22Rv1 (cell line): ENCODE measurements around the gene KAZN.

ENCODE experiments used
- H3K27ac ChIP-seq: fragments of 450-650 bp; 2 replicates; pipeline ENCODE4 v1.5.1; 2017
- CTCF ChIP-seq: fragments of 450-650 bp; IDR thresholded peaks from 2 replicates; pipeline ENCODE4 v1.5.1; 2017; ENCODE audit warnings: mild to moderate bottlenecking
- ZFX ChIP-seq: fragments of 450-650 bp; IDR thresholded peaks from 2 replicates; pipeline ENCODE4 v1.6.1; 2017; ENCODE audit warnings: antibody characterized with exemption, borderline replicate concordance

KAZN gene

GRCh38 chr1:15148941-15149340 is 550.5 kb downstream of the KAZN start:
- TF ChIP-seq CTCF (no peak), ZFX (no peak)
- no peak overlapping the region for H3K27ac ChIP-seq

GRCh38 chr1:15150376-15150775 is 551.9 kb downstream of the KAZN start:
- no peak overlapping the region for H3K27ac ChIP-seq

GRCh38 chr1:15151377-15151806 is 552.9 kb downstream of the KAZN start:
- no peak for TF ChIP-seq ZFX
- TF ChIP-seq CTCF: no peak
- no peak overlapping the region for H3K27ac ChIP-seq

More at GRCh38 chr1:15150376-15150775, 551.9 kb downstream of the KAZN start:
- no peak for TF ChIP-seq ZFX
- no peak for TF ChIP-seq CTCF

GRCh38 chr1:15151871-15152270 is 553.4 kb downstream of the KAZN start:
- TF ChIP-seq CTCF (no peak), ZFX (no peak)
- H3K27ac ChIP-seq: peak overlapping the region; percentile 72

- TF ChIP-seq CTCF (peak; percentile 85), ZFX (no peak)
- H3K27ac ChIP-seq: peak overlapping the region; percentile 72
These were observed 554.1 kb downstream of the KAZN start for GRCh38 chr1:15152318-15153183.

GRCh38 chr1:15153184-15153841 is 554.8 kb downstream of the KAZN start, which contains the start of gene TMEM51:
Gene TMEM51, plus strand, starts transcription at chr1:15153747. Its CDS starts 61,341 bp downstream, at chr1:15215088.
- TF ChIP-seq ZFX (no peak), CTCF (no peak)
- peak within 1 kb of the TSS; percentile 72 for H3K27ac ChIP-seq
